Peyer's patch (tissue), 4 donors: ENCODE data around the gene PSAT1. TPM values are rescaled to one million over a fixed set of nuclear protein-coding genes. Genes with fewer than 3 reads are reported as not detected.

Experiments
- DNase-seq, 3 donors: peaks; one replicate each; pipeline ENCODE4 v3.0.0-alpha.2; 2017 to 2019
- H3K27ac ChIP-seq, 4 donors: fragments of 200-600 bp; sonication (generic); one replicate each; pipeline ENCODE4 v1.5.1; 2016 to 2019
- H3K27me3 ChIP-seq, 2 donors: fragments of 200-600 bp; sonication (generic); one replicate each; pipeline ENCODE4 v1.5.1; 2019
- H3K36me3 ChIP-seq, 3 donors: fragments of 200-600 bp; sonication (generic); one replicate each; pipeline ENCODE4 v1.5.1; 2016 to 2019
- H3K4me1 ChIP-seq, 4 donors: fragments of 200-600 bp; sonication (generic); one replicate each; pipeline ENCODE4 v1.5.1; 2016 to 2019
- H3K4me3 ChIP-seq, 4 donors: fragments of 200-600 bp; sonication (generic); 1 replicate in 3 of 4; 2 replicates in 1 of 4; pipeline ENCODE4 v1.5.1; 2016 to 2019; ENCODE audit warnings: mild to moderate bottlenecking in 1 of 4
- H3K9me3 ChIP-seq, 4 donors: fragments of 200-600 bp; sonication (generic); one replicate each; pipeline ENCODE4 v1.5.1; 2016 to 2019; ENCODE audit warnings: mild to moderate bottlenecking in 1 of 4
- POLR2A ChIP-seq, 2 donors: fragments of 450-650 bp; IDR thresholded peaks; one replicate each; pipeline ENCODE4 v1.5.1; 2017; ENCODE audit warnings: antibody characterized with exemption in 2 of 2, mild to moderate bottlenecking in 2 of 2, moderate library complexity in 2 of 2
- total RNA-seq, 4 donors: library from RNA; depleted of rRNA; stranded (reverse); fragments of >200 nt; gene quantifications; one replicate each; pipeline ENCODE4 v1.1.0, GENCODE V29; 2016
- TF ChIP-seq, protein P1 (sequence below), 6 experiments: fragments of 450-650 bp in 4 of 6; fragments of 200-600 bp in 2 of 6; sonication (generic) in 1 of 6; IDR thresholded peaks; one replicate each; pipeline ENCODE4 v1.5.1; 2017 to 2019; ENCODE audit warnings: antibody characterized with exemption in 6 of 6, mild to moderate bottlenecking in 3 of 6, moderate library complexity in 1 of 6

Gene PSAT1
- total RNA-seq, 4 donors from 2014 or later: 1.0 to 2.4 (median 1.7) TPM

DNA sequence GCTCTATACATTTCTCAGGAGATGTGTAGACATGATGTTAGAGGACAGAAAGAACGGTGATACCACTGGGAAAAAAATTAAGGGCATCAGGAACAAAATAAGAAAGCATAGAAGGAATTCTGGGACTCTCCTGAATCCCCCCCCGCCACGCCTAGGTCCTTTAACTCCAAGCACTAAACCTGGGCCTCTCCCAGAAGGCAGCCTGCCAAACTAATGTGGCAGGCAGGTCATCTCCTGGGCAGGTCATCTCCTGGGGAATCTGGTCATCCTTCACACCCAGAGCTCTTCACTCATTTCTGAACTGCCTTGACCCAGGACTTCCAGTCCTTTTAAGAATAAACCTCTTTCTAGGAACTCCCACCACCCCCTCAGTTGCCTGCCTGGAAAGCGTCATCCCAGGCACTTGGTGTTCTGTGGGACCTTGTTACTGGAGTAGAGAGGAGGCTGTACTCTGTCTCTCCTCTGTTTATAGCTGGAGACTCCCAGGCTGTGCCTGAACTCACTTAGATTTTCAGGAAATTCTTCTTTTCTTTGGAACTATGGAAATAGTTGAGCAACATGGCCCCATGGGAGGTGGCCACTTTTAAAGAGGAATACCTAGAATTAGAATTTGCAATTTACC, 24.1 kb downstream of the PSAT1 start:
- H3K27ac ChIP-seq: no peak overlapping the region
- H3K4me3 ChIP-seq: no peak overlapping the region
- DNase-seq: no peak
- TF ChIP-seq POLR2A (IDR thresholded peaks at IDR 0.05): no peak
- TF ChIP-seq, protein P1, sequence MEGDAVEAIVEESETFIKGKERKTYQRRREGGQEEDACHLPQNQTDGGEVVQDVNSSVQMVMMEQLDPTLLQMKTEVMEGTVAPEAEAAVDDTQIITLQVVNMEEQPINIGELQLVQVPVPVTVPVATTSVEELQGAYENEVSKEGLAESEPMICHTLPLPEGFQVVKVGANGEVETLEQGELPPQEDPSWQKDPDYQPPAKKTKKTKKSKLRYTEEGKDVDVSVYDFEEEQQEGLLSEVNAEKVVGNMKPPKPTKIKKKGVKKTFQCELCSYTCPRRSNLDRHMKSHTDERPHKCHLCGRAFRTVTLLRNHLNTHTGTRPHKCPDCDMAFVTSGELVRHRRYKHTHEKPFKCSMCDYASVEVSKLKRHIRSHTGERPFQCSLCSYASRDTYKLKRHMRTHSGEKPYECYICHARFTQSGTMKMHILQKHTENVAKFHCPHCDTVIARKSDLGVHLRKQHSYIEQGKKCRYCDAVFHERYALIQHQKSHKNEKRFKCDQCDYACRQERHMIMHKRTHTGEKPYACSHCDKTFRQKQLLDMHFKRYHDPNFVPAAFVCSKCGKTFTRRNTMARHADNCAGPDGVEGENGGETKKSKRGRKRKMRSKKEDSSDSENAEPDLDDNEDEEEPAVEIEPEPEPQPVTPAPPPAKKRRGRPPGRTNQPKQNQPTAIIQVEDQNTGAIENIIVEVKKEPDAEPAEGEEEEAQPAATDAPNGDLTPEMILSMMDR (IDR thresholded peaks at IDR 0.05): no peak
- H3K36me3 ChIP-seq: no peaks in the 10 kb centered on the region
- H3K9me3 ChIP-seq: no peaks in the 10 kb centered on the region
- no peaks in the 10 kb centered on the region for H3K27me3 ChIP-seq
- no peaks in the 10 kb centered on the region for H3K4me1 ChIP-seq

DNA sequence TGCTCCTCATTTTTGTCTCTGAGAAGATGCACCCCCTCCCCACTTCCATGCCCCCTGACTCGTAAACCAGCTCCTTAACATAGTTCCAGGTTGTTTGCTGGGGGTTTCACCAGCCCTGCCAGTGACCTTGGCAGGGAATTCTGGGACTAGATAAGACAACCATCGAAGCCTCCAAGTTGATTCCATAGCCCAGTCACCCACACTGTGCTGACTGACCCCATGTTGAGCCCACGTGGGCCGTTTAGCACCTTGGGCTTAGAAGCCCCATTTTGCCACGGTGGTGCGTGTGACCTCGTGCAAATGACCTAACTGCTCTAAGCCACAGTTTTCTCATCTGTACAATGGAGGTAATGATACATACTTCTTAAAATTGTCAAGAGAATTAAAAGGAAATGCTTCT, 24.6 kb downstream of the PSAT1 start:
- no peaks in the 10 kb centered on the region for H3K27me3 ChIP-seq
- H3K36me3 ChIP-seq: no peaks in the 10 kb centered on the region
- H3K9me3 ChIP-seq: no peaks in the 10 kb centered on the region
- no peaks in the 10 kb centered on the region for H3K4me1 ChIP-seq
- TF ChIP-seq, protein P1 (IDR thresholded peaks at IDR 0.05): no peak
- TF ChIP-seq POLR2A (IDR thresholded peaks at IDR 0.05): no peak
- DNase-seq: no peak
- H3K4me3 ChIP-seq: no peak overlapping the region
- no peak overlapping the region for H3K27ac ChIP-seq

- H3K27ac ChIP-seq: no peak overlapping the region
- no peaks in the 10 kb centered on the region for H3K36me3 ChIP-seq
- H3K27me3 ChIP-seq: no peaks in the 10 kb centered on the region
- no peak for DNase-seq
- no peaks in the 10 kb centered on the region for H3K9me3 ChIP-seq
- TF ChIP-seq, protein P1 (IDR thresholded peaks at IDR 0.05): no peak
- TF ChIP-seq POLR2A (IDR thresholded peaks at IDR 0.05): no peak
- H3K4me1 ChIP-seq: no peaks in the 10 kb centered on the region
- H3K4me3 ChIP-seq: no peak overlapping the region
These were observed 27.2 kb downstream of the PSAT1 start for GRCh38 chr9:78324068-78324650.

- DNase-seq: no peak
- no peaks in the 10 kb centered on the region for H3K9me3 ChIP-seq
- TF ChIP-seq, protein P1 (IDR thresholded peaks at IDR 0.05): no peak
- TF ChIP-seq POLR2A (IDR thresholded peaks at IDR 0.05): no peak
- H3K4me3 ChIP-seq: no peak overlapping the region
- H3K27me3 ChIP-seq: no peaks in the 10 kb centered on the region
- no peak overlapping the region for H3K27ac ChIP-seq
- H3K4me1 ChIP-seq: no peaks in the 10 kb centered on the region
- H3K36me3 ChIP-seq: no peaks in the 10 kb centered on the region
These were observed 27.8 kb downstream of the PSAT1 start for GRCh38 chr9:78324682-78325081.

DNA sequence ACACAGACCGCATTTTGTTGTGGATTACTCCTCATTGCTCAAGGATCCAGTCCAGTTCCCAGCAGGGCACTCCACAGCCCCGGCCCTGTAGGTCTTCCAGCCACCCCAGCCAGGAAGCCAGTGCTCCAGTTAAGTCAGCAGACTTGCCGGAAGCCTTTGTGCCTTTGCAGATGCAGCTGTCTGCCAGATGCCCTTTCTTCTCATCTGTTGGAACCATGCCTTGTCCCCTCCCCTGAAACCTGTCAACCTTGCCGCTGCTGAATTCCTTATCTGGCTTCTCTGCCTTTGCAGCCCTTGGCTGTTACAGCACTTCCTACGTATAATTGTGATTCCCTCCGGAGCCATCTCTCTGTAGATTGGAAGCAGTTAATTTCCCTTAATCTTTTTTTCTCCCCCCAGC, 28.4 kb downstream of the PSAT1 start:
- Histone ChIP-seq H3K4me1 (no peaks in the 10 kb centered on the region), H3K4me3 (no peak overlapping the region), H3K27ac (no peak overlapping the region), H3K9me3 (no peaks in the 10 kb centered on the region), H3K36me3 (no peaks in the 10 kb centered on the region), H3K27me3 (no peaks in the 10 kb centered on the region)
- DNase-seq: peak in 2 of 3 donors; percentile 65 to 66
- TF ChIP-seq, protein P1 (IDR thresholded peaks at IDR 0.05): no peak
- no peak for TF ChIP-seq POLR2A (IDR thresholded peaks at IDR 0.05)
